SH-SY5Y (cell line): ENCODE measurements around the gene PSME3IP1.

ENCODE experiments used
- GATA2 ChIP-seq: IDR thresholded peaks from 2 replicates; pipeline ENCODE4 v1.6.1; 2011; ENCODE audit warnings: mild to moderate bottlenecking, low read depth, low read length
- GATA3 ChIP-seq: IDR thresholded peaks from 2 replicates; pipeline ENCODE4 v1.6.1; 2011; ENCODE audit warnings: low read depth, mild to moderate bottlenecking, low read length, moderate library complexity

DNA sequence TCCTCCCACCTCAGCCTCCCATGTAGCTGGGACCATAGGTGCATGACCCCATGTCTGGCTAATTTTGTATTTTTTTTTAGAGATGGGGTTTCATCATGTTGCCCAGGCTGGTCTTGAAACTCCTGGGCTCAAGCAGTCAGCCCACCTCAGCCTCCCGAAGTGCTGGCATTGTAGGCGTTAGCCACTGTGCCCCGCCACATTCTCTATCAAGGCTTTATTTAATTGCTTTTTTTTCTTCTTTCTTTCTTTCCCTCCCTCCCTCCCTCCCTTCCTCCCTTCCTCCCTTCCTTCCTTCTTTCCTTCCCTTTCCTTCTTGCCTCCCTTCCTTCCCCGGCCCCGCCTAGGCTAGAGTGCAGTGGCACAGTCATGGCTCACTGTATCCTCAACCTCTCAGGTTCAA, 23.9 kb upstream of the PSME3IP1 start:
- no peak for TF ChIP-seq GATA2
- TF ChIP-seq GATA3, result no peak
